GM21528 (cell line): ENCODE measurements around the gene ZDHHC4.

Experiments
- ATAC-seq: cut with Tn5 transposase; IDR thresholded peaks from one replicate; pipeline ENCODE4 v1.9.1; 2021; ENCODE audit warnings: mild to moderate bottlenecking, moderate library complexity; ENCODE audit not compliant: unreplicated experiment, low FRiP score

ZDHHC4 gene

GRCh38 chr7:6604458-6604857 lies 27.2 kb downstream of the ZDHHC4 start:
- ATAC-seq, result no peak

GRCh38 chr7:6606866-6607583 lies 29.8 kb downstream of the ZDHHC4 start:
- ATAC-seq, result no peak

- no peak for ATAC-seq
These were observed 30.4 kb downstream of the ZDHHC4 start for GRCh38 chr7:6607651-6608051.

GRCh38 chr7:6608081-6608480 lies 30.8 kb downstream of the ZDHHC4 start:
- ATAC-seq, result no peak

GRCh38 chr7:6608794-6609193 lies 31.5 kb downstream of the ZDHHC4 start:
- no peak for ATAC-seq

GRCh38 chr7:6612819-6613218 lies 35.6 kb downstream of the ZDHHC4 start:
- ATAC-seq, result no peak

GRCh38 chr7:6613706-6614105 lies 36.5 kb downstream of the ZDHHC4 start:
- ATAC-seq, result no peak

- ATAC-seq, result no peak
These were observed 37.9 kb downstream of the ZDHHC4 start, which contains the start of gene ZNF853 for GRCh38 chr7:6614953-6615722. ZNF853 (plus strand) TSS chr7:6615610; CDS start chr7:6616175, 565 bp downstream.

- no peak for ATAC-seq
These were observed 38.7 kb downstream of the ZDHHC4 start for GRCh38 chr7:6615723-6616555.

GRCh38 chr7:6616854-6617643 lies 39.8 kb downstream of the ZDHHC4 start:
- ATAC-seq, result no peak

GRCh38 chr7:6618621-6619020 lies 41.4 kb downstream of the ZDHHC4 start:
- ATAC-seq, result no peak

- ATAC-seq, result no peak
These were observed 42.7 kb downstream of the ZDHHC4 start for GRCh38 chr7:6619961-6620360.

- no peak for ATAC-seq
These were observed 44.2 kb downstream of the ZDHHC4 start for GRCh38 chr7:6621195-6622133.

GRCh38 chr7:6622134-6622710 lies 45.0 kb downstream of the ZDHHC4 start:
- no peak for ATAC-seq

GRCh38 chr7:6623589-6624245 lies 46.5 kb downstream of the ZDHHC4 start:
- no peak for ATAC-seq

- ATAC-seq, result no peak
These were observed 47.0 kb downstream of the ZDHHC4 start for GRCh38 chr7:6624246-6624611.

- no peak for ATAC-seq
These were observed 50.8 kb downstream of the ZDHHC4 start for GRCh38 chr7:6628045-6628444.
